WI38 (cell line): ENCODE data around the gene ITGA11.

Source experiments
- H3K4me3 ChIP-seq: 2 replicates; pipeline ENCODE4 v1.5.1; 2011; ENCODE audit warnings: low read depth, mild to moderate bottlenecking, control low read depth, low read length
- TF ChIP-seq, protein P1 (sequence below): IDR thresholded peaks from 2 replicates; pipeline ENCODE4 v1.5.1; 2012; ENCODE audit warnings: low read depth, mild to moderate bottlenecking, control low read depth, low read length

The ITGA11 gene

DNA sequence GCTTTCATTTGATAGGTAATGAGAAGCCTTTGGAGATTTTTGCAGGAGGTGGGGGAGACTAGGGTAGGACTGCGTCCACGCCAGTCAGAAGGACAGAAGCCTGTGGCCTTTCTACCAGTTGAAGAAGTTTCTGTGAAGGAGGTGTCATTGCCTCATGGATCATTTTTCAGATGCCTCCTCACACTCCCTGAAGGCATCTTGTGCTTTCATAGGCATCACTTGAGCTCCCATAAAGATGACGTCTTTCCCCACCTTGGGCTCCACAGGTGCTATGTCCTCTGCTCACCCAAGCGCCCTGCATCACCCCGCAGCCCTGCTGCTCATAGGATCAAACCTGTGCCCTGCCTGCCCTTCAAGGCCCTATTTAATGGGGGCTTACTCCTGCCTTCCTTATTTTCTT lies 7.5 kb upstream of the ITGA11 start:
- H3K4me3 ChIP-seq: no peak overlapping the region
- TF ChIP-seq, protein P1, sequence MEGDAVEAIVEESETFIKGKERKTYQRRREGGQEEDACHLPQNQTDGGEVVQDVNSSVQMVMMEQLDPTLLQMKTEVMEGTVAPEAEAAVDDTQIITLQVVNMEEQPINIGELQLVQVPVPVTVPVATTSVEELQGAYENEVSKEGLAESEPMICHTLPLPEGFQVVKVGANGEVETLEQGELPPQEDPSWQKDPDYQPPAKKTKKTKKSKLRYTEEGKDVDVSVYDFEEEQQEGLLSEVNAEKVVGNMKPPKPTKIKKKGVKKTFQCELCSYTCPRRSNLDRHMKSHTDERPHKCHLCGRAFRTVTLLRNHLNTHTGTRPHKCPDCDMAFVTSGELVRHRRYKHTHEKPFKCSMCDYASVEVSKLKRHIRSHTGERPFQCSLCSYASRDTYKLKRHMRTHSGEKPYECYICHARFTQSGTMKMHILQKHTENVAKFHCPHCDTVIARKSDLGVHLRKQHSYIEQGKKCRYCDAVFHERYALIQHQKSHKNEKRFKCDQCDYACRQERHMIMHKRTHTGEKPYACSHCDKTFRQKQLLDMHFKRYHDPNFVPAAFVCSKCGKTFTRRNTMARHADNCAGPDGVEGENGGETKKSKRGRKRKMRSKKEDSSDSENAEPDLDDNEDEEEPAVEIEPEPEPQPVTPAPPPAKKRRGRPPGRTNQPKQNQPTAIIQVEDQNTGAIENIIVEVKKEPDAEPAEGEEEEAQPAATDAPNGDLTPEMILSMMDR: no peak

GRCh38 chr15:68436680-68437079 lies 4.7 kb upstream of the ITGA11 start:
- TF ChIP-seq, protein P1: no peak
- no peak overlapping the region for H3K4me3 ChIP-seq

GRCh38 chr15:68435966-68436365 lies 4.0 kb upstream of the ITGA11 start:
- TF ChIP-seq, protein P1: no peak
- no peak overlapping the region for H3K4me3 ChIP-seq

DNA sequence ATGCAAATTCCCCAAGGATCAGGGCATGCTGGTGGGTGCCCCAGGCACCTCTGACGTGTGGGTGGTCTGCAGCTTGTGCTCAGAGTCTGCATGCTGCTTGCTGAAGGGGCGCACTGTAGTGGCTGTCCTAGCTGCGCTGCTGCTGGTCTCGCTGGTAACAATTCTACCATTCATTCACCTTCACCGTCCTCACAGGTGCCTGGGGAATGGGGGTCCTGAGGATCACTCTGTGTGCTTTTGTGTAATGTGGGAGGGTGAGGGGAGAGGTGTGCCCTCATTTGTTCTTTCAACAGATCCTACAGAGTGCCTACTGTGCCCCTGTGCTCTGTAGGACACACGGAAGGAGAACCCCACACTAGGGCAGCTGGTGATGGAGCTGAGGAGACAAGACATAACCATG lies 2.1 kb upstream of the ITGA11 start:
- H3K4me3 ChIP-seq: no peak overlapping the region
- TF ChIP-seq, protein P1: no peak

- TF ChIP-seq, protein P1: no peak
- H3K4me3 ChIP-seq: no peak overlapping the region
Observed at GRCh38 chr15:68433551-68433950, 1.6 kb upstream of the ITGA11 start.

DNA sequence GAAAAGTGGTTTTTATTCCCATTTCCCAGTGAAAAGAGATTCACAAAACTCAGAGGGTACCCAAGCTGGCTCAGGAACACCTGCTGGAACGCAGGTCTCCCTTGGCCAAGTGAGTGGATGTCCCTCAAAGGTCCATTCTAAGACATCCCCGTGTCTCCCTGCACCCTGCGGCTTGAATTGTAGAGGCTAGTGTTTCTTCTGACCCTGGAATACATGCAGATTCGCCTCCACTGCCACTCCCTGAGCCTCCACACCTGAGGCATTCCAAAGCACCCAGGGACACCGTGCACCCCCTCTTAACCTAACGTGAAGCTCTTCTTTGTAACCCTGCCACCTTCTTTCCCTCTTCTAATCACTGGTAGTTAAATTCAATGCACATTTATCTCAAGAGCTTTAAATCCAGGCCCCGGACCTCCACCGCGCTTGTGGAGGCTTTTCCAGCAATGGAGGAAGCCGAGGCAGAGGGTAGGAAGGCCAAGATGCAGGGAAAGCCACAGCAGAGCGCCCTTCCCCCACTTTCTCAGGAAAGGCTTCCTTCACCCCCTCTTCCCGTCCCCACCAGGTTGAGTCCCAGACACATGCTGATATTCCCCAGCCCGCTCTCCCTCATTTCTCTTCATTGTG lies 590 bp upstream of the ITGA11 start:
- TF ChIP-seq, protein P1: no peak
- H3K4me3 ChIP-seq: peak overlapping the region; percentile 53

DNA sequence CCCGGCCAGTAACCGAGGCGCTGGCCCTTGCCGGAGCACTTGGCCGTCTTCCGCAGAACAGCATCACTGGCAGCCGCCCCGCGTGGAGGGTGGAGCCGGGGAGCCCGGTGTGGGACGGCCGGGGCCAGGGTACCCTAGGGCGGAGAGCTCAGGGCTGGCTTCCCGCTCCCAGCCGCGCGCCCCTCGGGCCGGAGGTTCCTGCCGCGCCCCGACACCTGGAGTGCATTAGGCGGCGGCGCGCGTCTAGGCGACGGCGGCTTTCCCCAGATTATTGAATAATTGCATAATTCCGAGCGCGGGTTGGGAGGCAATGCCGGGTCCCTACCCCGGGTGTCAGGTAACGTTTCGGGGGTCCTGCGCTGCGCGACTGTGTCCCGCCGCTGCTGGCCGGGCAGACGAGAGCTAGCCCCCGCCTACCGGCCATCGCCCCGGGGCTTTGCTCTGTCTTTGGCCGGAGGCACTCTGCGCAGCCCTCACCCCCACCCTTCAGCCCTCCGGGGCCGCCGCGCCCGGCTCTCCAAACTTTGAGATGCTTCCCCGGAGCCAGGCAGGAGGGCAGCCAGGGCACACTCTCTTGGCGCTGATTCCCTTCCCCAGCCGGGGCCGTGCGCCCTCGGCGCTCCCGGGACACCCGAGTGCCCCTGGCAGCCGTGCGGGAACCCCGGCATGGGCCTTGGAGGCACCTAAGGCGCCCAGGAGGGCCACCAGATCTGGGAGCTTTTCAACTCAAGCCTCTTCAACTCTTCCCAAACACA lies 749 bp downstream of the ITGA11 start:
- H3K4me3 ChIP-seq: peak overlapping the region; percentile 53
- TF ChIP-seq, protein P1: no peak
